Body of pancreas (tissue), 4 donors: ENCODE data around the gene KCNK17. TPM values are rescaled to one million over a fixed set of nuclear protein-coding genes. Genes with fewer than 3 reads are reported as not detected.

Experiments
- ATAC-seq: fragments of 150-250 bp; one replicate; pipeline ENCODE4 v1.9.1; 2016
- DNase-seq, 4 donors: peaks; one replicate each; pipeline ENCODE4 v3.0.0-alpha.2; 2019
- H3K27ac ChIP-seq, 4 donors: fragments of 200-600 bp; sonication (generic); 1 replicate in 3 of 4; 2 replicates in 1 of 4; pipeline versions ENCODE4 v1.5.1 to v1.6.1; 2016 to 2019; ENCODE audit warnings: mild to moderate bottlenecking in 1 of 4, mixed read lengths in 1 of 4, moderate library complexity in 1 of 4
- H3K27me3 ChIP-seq, 2 donors: fragments of 200-600 bp; sonication (generic); one replicate each; pipeline ENCODE4 v1.6.0; 2016; ENCODE audit warnings: mild to moderate bottlenecking in 1 of 2
- H3K36me3 ChIP-seq, 2 donors: fragments of 200-600 bp; sonication (generic); replicated peaks in 1 of 2; 2 replicates each; pipeline ENCODE4 v1.5.1; 2016; ENCODE audit warnings: low read depth in 2 of 2; ENCODE audit not compliant: insufficient read depth in 1 of 2
- H3K4me1 ChIP-seq: fragments of 200-600 bp; sonication (generic); one replicate; pipeline ENCODE4 v1.6.0; 2016
- H3K4me3 ChIP-seq, 2 donors: fragments of 200-600 bp; sonication (generic); 1 replicate in 1 of 2; 2 replicates in 1 of 2; pipeline ENCODE4 v1.5.1; 2016 to 2019
- H3K9me3 ChIP-seq, 3 donors: fragments of 200-600 bp; sonication (generic); 1 replicate in 2 of 3; 2 replicates in 1 of 3; pipeline ENCODE4 v1.5.1; 2016
- CTCF ChIP-seq, 7 experiments: fragments of 450-650 bp in 4 of 7; fragments of 200-600 bp in 3 of 7; sonication (generic) in 3 of 7; IDR thresholded peaks; one replicate each; pipeline ENCODE4 v1.5.1; 2016 to 2019; ENCODE audit warnings: antibody characterized with exemption in 7 of 7
- POLR2A ChIP-seq, 3 donors: fragments of 450-650 bp; IDR thresholded peaks; one replicate each; pipeline ENCODE4 v1.6.1; 2016; ENCODE audit warnings: antibody characterized with exemption in 3 of 3, mild to moderate bottlenecking in 2 of 3
- WGBS, 2 donors: methylation state at CpG; one replicate each; pipeline ENCODE4 v1.1.5; 2017; 5-methylcytosine and 5-hydroxymethylcytosine counted together
- intact Hi-C: fragments of 100-400 bp; cut with DNase I; formaldehyde crosslinking; loops from one replicate; pipeline ENCODE4 v1.15.1; 2023
- total RNA-seq, 2 donors: library from RNA; depleted of rRNA; stranded (reverse); fragments of >200 nt; gene quantifications; one replicate each; pipeline ENCODE4 v1.1.0, GENCODE V29; 2016

The KCNK17 gene
- total RNA-seq, 2 donors from 2014 or later, result 1.6 to 2.3 TPM

DNA sequence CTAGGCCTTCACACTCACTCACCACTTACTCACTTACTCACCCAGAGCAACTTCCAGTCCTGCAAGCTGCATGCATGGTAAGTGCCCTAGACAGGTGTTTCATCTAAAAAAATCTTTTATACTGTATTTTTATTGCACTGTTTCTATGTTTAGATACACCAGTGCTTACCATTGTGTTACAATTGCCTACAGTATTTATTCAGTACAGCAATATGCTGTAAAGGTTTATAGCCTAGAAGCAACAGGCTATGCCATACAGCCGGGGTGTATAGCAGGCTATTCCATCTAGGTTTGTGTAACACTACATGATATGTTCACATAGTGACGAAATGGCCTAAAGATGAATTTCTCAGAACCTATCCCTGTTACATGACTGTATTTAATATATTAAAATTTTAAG is 47.8 kb downstream of the KCNK17 start:
- Histone ChIP-seq H3K4me1 (no peaks in the 10 kb centered on the region), H3K27ac (no peak overlapping the region), H3K4me3 (no peak overlapping the region), H3K36me3 (no peaks in the 10 kb centered on the region), H3K9me3 (no peaks in the 10 kb centered on the region), H3K27me3 (no peaks in the 10 kb centered on the region)
- intact Hi-C loops, result no loop called here
- ATAC-seq, result no peak
- no peak for DNase-seq
- TF ChIP-seq POLR2A (IDR thresholded peaks at IDR 0.05), result no peak
- no peak for TF ChIP-seq CTCF (IDR thresholded peaks at IDR 0.05)
- 84 to 92% methylated on average over 2 of the region's 2 CpGs for WGBS, 2 donors

DNA sequence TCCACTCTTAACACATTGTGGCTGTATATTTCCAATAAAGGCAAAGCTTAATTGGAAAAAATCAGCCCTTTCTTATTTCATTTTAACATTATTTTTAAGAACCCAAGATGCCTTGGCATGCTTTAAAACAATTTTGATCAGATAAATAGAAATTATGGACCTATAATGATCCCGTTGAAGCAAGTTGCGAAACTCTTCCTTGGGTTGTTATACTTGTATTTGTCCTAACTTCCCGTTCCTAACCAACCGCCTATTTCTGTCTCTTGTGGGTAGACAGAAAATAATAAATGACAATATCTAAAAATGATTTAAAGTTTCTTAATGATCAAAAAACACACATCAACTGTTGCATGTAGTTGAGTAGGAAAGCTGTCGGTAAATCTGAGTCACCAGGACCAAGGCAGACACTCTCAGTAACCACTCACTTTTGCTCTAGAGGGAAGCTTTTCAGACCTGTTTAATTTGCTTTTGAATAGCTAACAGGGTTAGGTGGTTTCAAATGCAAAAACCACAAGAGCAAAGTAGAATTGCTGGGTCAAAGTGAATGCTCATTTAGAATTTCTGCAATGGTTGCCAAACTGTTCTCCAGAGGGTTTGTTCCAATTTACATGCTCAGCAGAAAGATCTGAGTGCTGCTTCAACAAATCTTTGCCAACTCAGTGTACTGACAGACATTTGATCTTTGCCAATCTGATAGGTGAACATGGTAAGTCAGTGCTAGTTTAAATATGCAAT is 50.7 kb downstream of the KCNK17 start:
- H3K4me1 ChIP-seq, result no peaks in the 10 kb centered on the region
- H3K27ac ChIP-seq, result no peak overlapping the region
- TF ChIP-seq POLR2A (IDR thresholded peaks at IDR 0.05) (no peak), CTCF (IDR thresholded peaks at IDR 0.05) (no peak)
- no peaks in the 10 kb centered on the region for H3K27me3 ChIP-seq
- no peaks in the 10 kb centered on the region for H3K36me3 ChIP-seq
- WGBS, 2 donors, result 51 to 52% methylated on average over 5 of the region's 5 CpGs
- intact Hi-C loops, result no loop called here
- no peaks in the 10 kb centered on the region for H3K9me3 ChIP-seq
- H3K4me3 ChIP-seq, result no peak overlapping the region
- ATAC-seq, result no peak
- no peak for DNase-seq

DNA sequence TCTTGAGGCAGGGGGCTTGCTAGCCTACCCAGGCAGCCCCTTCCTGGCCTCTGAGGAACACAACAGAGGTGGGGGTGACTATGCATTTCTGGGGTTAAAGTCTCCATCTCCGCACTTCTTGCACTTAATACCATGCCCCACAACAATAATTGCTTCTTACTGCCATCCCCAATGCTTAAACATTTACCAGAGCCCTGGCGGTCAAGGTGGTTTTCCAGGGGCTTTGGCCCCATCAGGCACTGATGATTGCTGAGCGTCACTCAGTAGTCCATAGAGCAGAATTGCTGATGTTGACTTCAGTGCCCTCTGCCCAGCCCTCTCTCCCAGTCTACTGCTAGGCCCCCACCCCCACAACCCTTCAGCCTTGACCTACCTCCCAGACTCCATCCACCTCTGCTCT is 52.5 kb downstream of the KCNK17 start:
- Histone ChIP-seq H3K9me3 (no peaks in the 10 kb centered on the region), H3K4me1 (no peaks in the 10 kb centered on the region), H3K4me3 (no peak overlapping the region), H3K27ac (no peak overlapping the region), H3K36me3 (no peaks in the 10 kb centered on the region), H3K27me3 (no peaks in the 10 kb centered on the region)
- intact Hi-C loops, result no loop called here
- TF ChIP-seq CTCF (IDR thresholded peaks at IDR 0.05) (no peak), POLR2A (IDR thresholded peaks at IDR 0.05) (no peak)
- no peak for DNase-seq
- WGBS, 2 donors, result 97 to 100% methylated on average over 3 of the region's 3 CpGs
- ATAC-seq, result no peak

- H3K4me3 ChIP-seq, result no peak overlapping the region
- DNase-seq (no peak), ATAC-seq (no peak)
- WGBS, 2 donors, result 76 to 85% methylated on average over 2 of the region's 2 CpGs
- H3K27ac ChIP-seq, result no peak overlapping the region
- no peaks in the 10 kb centered on the region for H3K36me3 ChIP-seq
- no peaks in the 10 kb centered on the region for H3K9me3 ChIP-seq
- TF ChIP-seq POLR2A (IDR thresholded peaks at IDR 0.05) (no peak), CTCF (IDR thresholded peaks at IDR 0.05) (no peak)
- intact Hi-C loops, result no loop called here
- H3K4me1 ChIP-seq, result no peaks in the 10 kb centered on the region
- H3K27me3 ChIP-seq, result no peaks in the 10 kb centered on the region
Observed at GRCh38 chr6:39260953-39261352, 53.3 kb downstream of the KCNK17 start.

DNA sequence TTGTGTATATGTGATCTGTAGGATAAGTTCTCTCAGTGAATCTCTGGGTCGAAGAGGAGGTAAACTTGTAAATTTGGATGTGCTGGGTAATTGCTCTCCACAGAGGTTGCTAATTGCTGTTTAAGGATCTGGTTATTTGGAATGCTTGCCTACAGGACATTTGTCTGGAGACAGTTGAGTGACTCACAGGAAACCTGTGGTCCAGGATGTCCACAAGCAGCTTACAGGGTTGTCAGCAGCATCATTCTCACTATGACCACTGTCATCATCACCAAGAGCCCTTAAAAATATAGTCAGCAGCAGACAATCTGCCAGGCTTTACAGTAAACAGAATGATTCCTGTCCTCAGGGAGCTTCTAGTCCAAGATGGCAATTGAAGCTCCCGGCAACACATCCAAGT is 53.8 kb downstream of the KCNK17 start:
- intact Hi-C loops, result no loop called here
- Histone ChIP-seq H3K4me3 (no peak overlapping the region), H3K27ac (no peak overlapping the region), H3K36me3 (no peaks in the 10 kb centered on the region), H3K9me3 (no peaks in the 10 kb centered on the region), H3K4me1 (no peaks in the 10 kb centered on the region), H3K27me3 (no peaks in the 10 kb centered on the region)
- DNase-seq (no peak), ATAC-seq (no peak)
- 80 to 86% methylated on average over 2 of the region's 2 CpGs for WGBS, 2 donors
- TF ChIP-seq CTCF (IDR thresholded peaks at IDR 0.05) (no peak), POLR2A (IDR thresholded peaks at IDR 0.05) (no peak)
